Panc1 (cell line): ENCODE results near the gene TIMP3.

Experiments used
- CTCF ChIP-seq: fragments of 450-650 bp; IDR thresholded peaks from 2 replicates; pipeline ENCODE4 v1.5.1; 2017; ENCODE audit warnings: mild to moderate bottlenecking
- POLR2AphosphoS5 ChIP-seq: IDR thresholded peaks from 2 replicates; pipeline ENCODE4 v1.6.1; 2012; ENCODE audit warnings: mild to moderate bottlenecking, low read depth, low read length, moderate library complexity

DNA sequence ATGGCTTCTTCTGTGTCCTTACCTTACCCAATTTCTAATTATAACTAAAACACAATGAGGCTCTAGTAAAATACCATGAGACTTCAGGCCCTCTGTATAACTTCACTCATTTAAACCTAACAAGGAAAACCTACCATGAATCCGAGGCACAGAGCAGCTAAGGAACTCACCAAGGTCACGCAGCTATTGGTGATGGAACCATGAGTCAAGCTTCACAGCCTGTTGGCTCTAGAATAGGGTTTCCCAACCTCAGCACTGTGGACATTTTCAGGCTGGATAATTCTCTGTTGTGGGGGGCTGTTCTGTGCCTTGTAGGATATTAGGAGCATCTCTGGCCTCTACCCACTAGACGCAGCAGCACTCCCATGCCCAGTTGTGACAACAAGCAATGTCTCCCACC, 75.7 kb downstream of the TIMP3 start:
- TF ChIP-seq CTCF (no peak), POLR2AphosphoS5 (no peak)
